K562 (cell line): Measurements from ENCODE around the gene HCN3. TPM values are rescaled to one million over a fixed set of nuclear protein-coding genes. Genes with fewer than 3 reads are reported as not detected.
A peak's percentile ranks its signal among the peaks of the same experiment; 100 is the strongest.

Experiments
- HDAC8 ChIP-seq: fragments of 450-650 bp; IDR thresholded peaks from 2 replicates; pipeline ENCODE4 v1.6.1; 2016; ENCODE audit warnings: mild to moderate bottlenecking, missing genetic modification characterization, moderate library complexity, missing compliant biosample characterization
- RAD21 ChIP-seq, 2 experiments: fragments of 250-450 bp in 1 of 2; fragments of 450-650 bp in 1 of 2; sonication (Bioruptor Pico) in 1 of 2; formaldehyde crosslinking in 1 of 2; IDR thresholded peaks in 1 of 2; conservative IDR thresholded peaks in 1 of 2; 2 replicates each; pipeline versions ENCODE4 v1.4.0 to v1.8.0; 2020 to 2022; ENCODE audit warnings: mild to moderate bottlenecking in 2 of 2, moderate library complexity in 1 of 2
- TOE1 ChIP-seq, 2 experiments: fragments of 450-650 bp in 1 of 2; sonication (generic) in 1 of 2; formaldehyde crosslinking in 1 of 2; IDR thresholded peaks; 2 replicates each; pipeline versions ENCODE4 v1.7.1 to v1.8.0; 2016 to 2022; ENCODE audit warnings: borderline replicate concordance in 2 of 2, mild to moderate bottlenecking in 2 of 2, antibody characterized with exemption in 1 of 2, inconsistent platforms in 1 of 2, low read depth in 1 of 2, missing genetic modification reagents in 1 of 2, moderate library complexity in 1 of 2
- ZHX1 ChIP-seq: fragments of 150-350 bp; conservative IDR thresholded peaks from 2 replicates; pipeline ENCODE4 v1.6.1; 2014; ENCODE audit warnings: low read length
- ZNF407 ChIP-seq: fragments of 450-650 bp; IDR thresholded peaks from 2 replicates; pipeline ENCODE4 v1.6.1; 2016; ENCODE audit warnings: low read depth
- ZNF695 ChIP-seq: fragments of 450-650 bp; formaldehyde crosslinking; IDR thresholded peaks from 2 replicates; pipeline ENCODE4 v1.4.0; 2020; ENCODE audit warnings: mild to moderate bottlenecking, moderate library complexity
- polyA plus RNA-seq, 8 experiments: library from polyadenylated mRNA; depleted of rRNA in 4 of 8; stranded (reverse) in 5 of 8; unstranded in 3 of 8; fragments of >200 nt; fragmentation: Nextera tagmentation in 2 of 8; fragmentation: Illumina TruSeq in 1 of 8; extraction: Ambion mirVana in 2 of 8; extraction: Trizol in 1 of 8; gene quantifications; 2 replicates each; pipeline versions ENCODE4 v1.2.1 to v1.2.3, GENCODE V29; 2011 to 2014; ENCODE audit warnings: inconsistent platforms in 1 of 8, missing spikeins in 1 of 8
- total RNA-seq, 7 experiments: library from RNA; depleted of rRNA in 6 of 7; stranded (reverse); fragments of >200 nt in 6 of 7; fragmentation: Illumina TruSeq in 2 of 7; extraction: Trizol in 2 of 7; gene quantifications; 2 replicates each; pipeline versions ENCODE4 v1.2.1 to v1.2.3, GENCODE V29; 2011 to 2021; ENCODE audit warnings: low replicate concordance in 1 of 7

Gene HCN3
- total and polyA plus RNA-seq, 9 of the 15 experiments (the other 6 are each of a cell fraction or from before 2014, with no cell fraction given), result 0.91 to 9.7 (median 3.9) TPM

- TF ChIP-seq ZHX1 (no peak), HDAC8 (no peak), TOE1 (IDR thresholded peaks at IDR 0.05; ENCODE audit: borderline replicate concordance) (no peak), TOE1 (CRISPR knock-in tag; IDR thresholded peaks at IDR 0.05; ENCODE audit: borderline replicate concordance, low read depth) (no peak), ZNF407 (peak; percentile 50; the same call in 1 of the 2 replicates), RAD21 (CRISPR knock-in tag; conservative IDR thresholded peaks at IDR 0.05 in 1 of 2, IDR thresholded peaks at IDR 0.05 in 1 of 2) (peak; percentile 20 to 42; a peak in 2 of 4 replicates), ZNF695 (CRISPR knock-in tag) (no peak)
Observed at GRCh38 chr1:155324717-155325602, 47.7 kb downstream of the HCN3 start (continued).
